H1 (cell line): Measurements from ENCODE around the gene LPP.

Source experiments
- EP300 ChIP-seq, 2 experiments: IDR thresholded peaks; 1 replicate in 1 of 2; 2 replicates in 1 of 2; pipeline ENCODE4 v1.6.1; 2011 to 2012; ENCODE audit warnings: low read depth in 2 of 2, low read length in 2 of 2, mild to moderate bottlenecking in 2 of 2, borderline replicate concordance in 1 of 2, inconsistent platforms in 1 of 2, moderate library complexity in 1 of 2
- GABPA ChIP-seq: IDR thresholded peaks from 2 replicates; pipeline ENCODE4 v1.6.1; 2011; ENCODE audit warnings: mild to moderate bottlenecking, low read length, moderate library complexity, borderline replicate concordance; ENCODE audit not compliant: insufficient read depth
- KDM1A ChIP-seq: fragments of 200-600, 300-600 bp; sonication (generic); IDR thresholded peaks from 2 replicates; pipeline ENCODE4 v1.7.1; 2016; ENCODE audit warnings: mild to moderate bottlenecking, low read length, borderline replicate concordance
- MAFK ChIP-seq: IDR thresholded peaks from 2 replicates; pipeline ENCODE4 v1.6.1; 2012; ENCODE audit warnings: low read depth, mild to moderate bottlenecking, improper control_type of control experiment, low read length
- POLR2A ChIP-seq, 2 experiments: IDR thresholded peaks; 1 replicate in 1 of 2; 2 replicates in 1 of 2; pipeline ENCODE4 v1.6.1; 2011; ENCODE audit warnings: low read depth in 2 of 2, low read length in 2 of 2, mild to moderate bottlenecking in 2 of 2; ENCODE audit errors: control extremely low read depth in 1 of 2
- SIX5 ChIP-seq: IDR thresholded peaks from 2 replicates; pipeline ENCODE4 v1.6.1; 2011; ENCODE audit warnings: mild to moderate bottlenecking, low read depth, low read length
- SP1 ChIP-seq: IDR thresholded peaks from 2 replicates; pipeline ENCODE4 v1.6.1; 2011; ENCODE audit warnings: low read depth, low read length
- SRF ChIP-seq: IDR thresholded peaks from 2 replicates; pipeline ENCODE4 v1.6.1; 2011; ENCODE audit warnings: mild to moderate bottlenecking, low read depth, low read length, moderate library complexity
- TAF1 ChIP-seq: IDR thresholded peaks from 2 replicates; pipeline ENCODE4 v1.6.1; 2011; ENCODE audit warnings: mild to moderate bottlenecking, low read depth, low read length
- TEAD4 ChIP-seq: IDR thresholded peaks from 2 replicates; pipeline ENCODE4 v1.6.1; 2012; ENCODE audit warnings: low read depth, low read length, inconsistent platforms, mixed read lengths
- ZNF274 ChIP-seq: IDR thresholded peaks from 2 replicates; pipeline ENCODE4 v1.7.0; 2012; ENCODE audit warnings: low read length, borderline replicate concordance; ENCODE audit errors: extremely low read depth
- TF ChIP-seq, protein P1 (sequence below), 3 experiments: IDR thresholded peaks; 1 replicate in 2 of 3; 2 replicates in 1 of 3; pipeline versions ENCODE4 v1.5.1 to v1.6.1; 2011; ENCODE audit warnings: low read length in 3 of 3, mild to moderate bottlenecking in 3 of 3, inconsistent platforms in 2 of 3, low read depth in 1 of 3, moderate library complexity in 1 of 3; ENCODE audit not compliant: insufficient read depth in 1 of 3; ENCODE audit errors: control extremely low read depth in 1 of 3
- TF ChIP-seq, protein P2 (sequence below): IDR thresholded peaks from 2 replicates; pipeline ENCODE4 v1.6.1; 2011; ENCODE audit warnings: low read length, improper control_type of control experiment

DNA sequence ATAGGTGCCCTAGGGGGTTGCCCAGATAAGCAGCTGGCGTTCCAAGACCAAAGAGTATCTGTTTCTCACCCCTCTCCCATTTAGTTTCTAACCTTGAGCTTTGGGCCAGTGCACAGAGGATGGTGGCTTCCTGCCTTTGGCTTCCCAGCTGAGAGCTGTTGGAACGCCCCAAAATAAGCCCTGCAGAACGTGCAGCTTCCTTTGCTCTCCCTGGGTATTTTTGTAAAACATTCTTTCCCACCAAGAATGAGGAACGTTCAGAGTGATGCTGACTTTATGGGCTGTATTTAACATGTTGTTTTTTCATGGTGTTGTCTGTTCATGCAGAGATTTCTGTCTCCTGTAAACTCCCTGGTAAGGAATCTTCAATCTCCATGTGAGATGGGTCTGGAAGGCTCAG, 63.8 kb downstream of the LPP start:
- TF ChIP-seq POLR2A (IDR thresholded peaks at IDR 0.05; ENCODE audit: control extremely low read depth in 1 of 2, low read depth in 2 of 2, low read length in 2 of 2) (no peak), TEAD4 (no peak), ZNF274 (no peak), MAFK (no peak), KDM1A (no peak), GABPA (no peak), SRF (no peak), SIX5 (no peak), SP1 (no peak), TAF1 (no peak), EP300 (IDR thresholded peaks at IDR 0.05; ENCODE audit: borderline replicate concordance in 1 of 2, low read depth in 2 of 2, low read length in 2 of 2) (no peak)
- TF ChIP-seq, protein P1, sequence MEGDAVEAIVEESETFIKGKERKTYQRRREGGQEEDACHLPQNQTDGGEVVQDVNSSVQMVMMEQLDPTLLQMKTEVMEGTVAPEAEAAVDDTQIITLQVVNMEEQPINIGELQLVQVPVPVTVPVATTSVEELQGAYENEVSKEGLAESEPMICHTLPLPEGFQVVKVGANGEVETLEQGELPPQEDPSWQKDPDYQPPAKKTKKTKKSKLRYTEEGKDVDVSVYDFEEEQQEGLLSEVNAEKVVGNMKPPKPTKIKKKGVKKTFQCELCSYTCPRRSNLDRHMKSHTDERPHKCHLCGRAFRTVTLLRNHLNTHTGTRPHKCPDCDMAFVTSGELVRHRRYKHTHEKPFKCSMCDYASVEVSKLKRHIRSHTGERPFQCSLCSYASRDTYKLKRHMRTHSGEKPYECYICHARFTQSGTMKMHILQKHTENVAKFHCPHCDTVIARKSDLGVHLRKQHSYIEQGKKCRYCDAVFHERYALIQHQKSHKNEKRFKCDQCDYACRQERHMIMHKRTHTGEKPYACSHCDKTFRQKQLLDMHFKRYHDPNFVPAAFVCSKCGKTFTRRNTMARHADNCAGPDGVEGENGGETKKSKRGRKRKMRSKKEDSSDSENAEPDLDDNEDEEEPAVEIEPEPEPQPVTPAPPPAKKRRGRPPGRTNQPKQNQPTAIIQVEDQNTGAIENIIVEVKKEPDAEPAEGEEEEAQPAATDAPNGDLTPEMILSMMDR (IDR thresholded peaks at IDR 0.05; ENCODE audit: control extremely low read depth in 1 of 3, insufficient read depth in 1 of 3, low read depth in 1 of 3, low read length in 3 of 3): no peak
- TF ChIP-seq, protein P2, sequence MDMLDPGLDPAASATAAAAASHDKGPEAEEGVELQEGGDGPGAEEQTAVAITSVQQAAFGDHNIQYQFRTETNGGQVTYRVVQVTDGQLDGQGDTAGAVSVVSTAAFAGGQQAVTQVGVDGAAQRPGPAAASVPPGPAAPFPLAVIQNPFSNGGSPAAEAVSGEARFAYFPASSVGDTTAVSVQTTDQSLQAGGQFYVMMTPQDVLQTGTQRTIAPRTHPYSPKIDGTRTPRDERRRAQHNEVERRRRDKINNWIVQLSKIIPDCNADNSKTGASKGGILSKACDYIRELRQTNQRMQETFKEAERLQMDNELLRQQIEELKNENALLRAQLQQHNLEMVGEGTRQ: no peak
